Measurements from ENCODE around the gene LRP1B.

GRCh38 chr2:141468761-141469160 is 662.1 kb downstream of the LRP1B start:
- TF ChIP-seq REST (IDR thresholded peaks at IDR 0.05; ENCODE audit: borderline replicate concordance), result no peak
- no peak for TF ChIP-seq CTCF (IDR thresholded peaks at IDR 0.05; ENCODE audit: poor library complexity, severe bottlenecking)
- no peak for TF ChIP-seq MXI1 (conservative IDR thresholded peaks at IDR 0.05; ENCODE audit: poor library complexity, severe bottlenecking)
- no peak for TF ChIP-seq POLR2AphosphoS5 (IDR thresholded peaks at IDR 0.05)
- TF ChIP-seq TAF1 (IDR thresholded peaks at IDR 0.05; ENCODE audit: low read depth), result no peak
- no peak for TF ChIP-seq EZH2 (IDR thresholded peaks at IDR 0.05; ENCODE audit: borderline replicate concordance, insufficient read depth, low read length, poor library complexity, severe bottlenecking)
- TF ChIP-seq EP300 (conservative IDR thresholded peaks at IDR 0.05; ENCODE audit: poor library complexity, severe bottlenecking), result no peak
- no peak for TF ChIP-seq RAD21 (conservative IDR thresholded peaks at IDR 0.05)

All from neural cell (in vitro differentiated cells).